NB4 (cell line): Measurements from ENCODE around the gene ASCL2.

Experiments
- DNase-seq: peaks from one replicate; pipeline ENCODE4 v3.0.0; 2010; ENCODE audit warnings: low read depth
- H3K4me3 ChIP-seq: one replicate; pipeline ENCODE4 v1.5.1; 2011; ENCODE audit warnings: mild to moderate bottlenecking, low read depth, low read length, moderate library complexity
- MYC ChIP-seq: IDR thresholded peaks from 2 replicates; pipeline ENCODE4 v1.6.1; 2011; ENCODE audit warnings: low read depth, low read length
- POLR2A ChIP-seq: IDR thresholded peaks from 2 replicates; pipeline ENCODE4 v1.6.1; 2011; ENCODE audit warnings: mild to moderate bottlenecking; ENCODE audit not compliant: insufficient read length; ENCODE audit errors: extremely low read depth
- TF ChIP-seq, protein P1 (sequence below): IDR thresholded peaks from one replicate; pipeline ENCODE4 v1.5.1; 2012; ENCODE audit warnings: low read depth, low read length
- TF ChIP-seq, protein P2 (sequence below): IDR thresholded peaks from 2 replicates; pipeline ENCODE4 v1.6.1; 2011; ENCODE audit warnings: low read depth, low read length

Gene ASCL2

DNA sequence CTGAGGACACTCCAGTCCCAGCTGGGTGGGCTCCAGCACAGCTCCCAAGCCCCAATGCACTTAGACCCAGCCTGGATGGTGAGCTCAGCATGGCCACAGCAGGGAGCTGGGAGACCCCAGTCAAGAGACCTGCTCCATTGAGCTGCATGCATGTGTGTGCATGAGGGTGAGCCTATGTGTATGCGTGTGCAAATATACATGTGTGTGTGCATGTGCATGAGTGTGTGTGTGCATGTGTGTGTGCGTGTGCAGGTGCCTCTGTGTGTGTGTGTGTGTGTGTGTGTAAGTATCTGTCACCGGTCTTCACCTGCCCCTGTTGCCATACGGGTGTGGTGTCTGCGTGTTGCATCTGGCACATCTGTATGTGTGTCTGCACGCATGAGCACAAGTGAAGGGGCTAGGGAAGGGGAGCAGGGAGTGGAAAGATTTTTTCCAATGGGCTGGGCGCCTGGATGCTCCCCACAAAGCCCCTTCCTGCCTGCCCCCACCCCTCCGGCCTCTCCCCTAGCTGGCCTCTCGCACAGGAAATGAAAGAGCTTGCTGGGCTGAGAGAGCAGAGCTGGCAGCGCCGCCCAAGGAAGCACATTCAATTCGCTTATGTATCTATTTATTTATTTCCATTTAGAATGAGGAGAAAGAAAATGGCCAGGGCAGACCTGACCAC lies 35.5 kb upstream of the ASCL2 start:
- no peak for TF ChIP-seq POLR2A
- no peak for TF ChIP-seq MYC
- TF ChIP-seq, protein P1, sequence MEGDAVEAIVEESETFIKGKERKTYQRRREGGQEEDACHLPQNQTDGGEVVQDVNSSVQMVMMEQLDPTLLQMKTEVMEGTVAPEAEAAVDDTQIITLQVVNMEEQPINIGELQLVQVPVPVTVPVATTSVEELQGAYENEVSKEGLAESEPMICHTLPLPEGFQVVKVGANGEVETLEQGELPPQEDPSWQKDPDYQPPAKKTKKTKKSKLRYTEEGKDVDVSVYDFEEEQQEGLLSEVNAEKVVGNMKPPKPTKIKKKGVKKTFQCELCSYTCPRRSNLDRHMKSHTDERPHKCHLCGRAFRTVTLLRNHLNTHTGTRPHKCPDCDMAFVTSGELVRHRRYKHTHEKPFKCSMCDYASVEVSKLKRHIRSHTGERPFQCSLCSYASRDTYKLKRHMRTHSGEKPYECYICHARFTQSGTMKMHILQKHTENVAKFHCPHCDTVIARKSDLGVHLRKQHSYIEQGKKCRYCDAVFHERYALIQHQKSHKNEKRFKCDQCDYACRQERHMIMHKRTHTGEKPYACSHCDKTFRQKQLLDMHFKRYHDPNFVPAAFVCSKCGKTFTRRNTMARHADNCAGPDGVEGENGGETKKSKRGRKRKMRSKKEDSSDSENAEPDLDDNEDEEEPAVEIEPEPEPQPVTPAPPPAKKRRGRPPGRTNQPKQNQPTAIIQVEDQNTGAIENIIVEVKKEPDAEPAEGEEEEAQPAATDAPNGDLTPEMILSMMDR = no peak
- TF ChIP-seq, protein P2, sequence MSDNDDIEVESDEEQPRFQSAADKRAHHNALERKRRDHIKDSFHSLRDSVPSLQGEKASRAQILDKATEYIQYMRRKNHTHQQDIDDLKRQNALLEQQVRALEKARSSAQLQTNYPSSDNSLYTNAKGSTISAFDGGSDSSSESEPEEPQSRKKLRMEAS = no peak
- H3K4me3 ChIP-seq = peak overlapping the region; percentile 56
- peak; percentile 51 for DNase-seq

DNA sequence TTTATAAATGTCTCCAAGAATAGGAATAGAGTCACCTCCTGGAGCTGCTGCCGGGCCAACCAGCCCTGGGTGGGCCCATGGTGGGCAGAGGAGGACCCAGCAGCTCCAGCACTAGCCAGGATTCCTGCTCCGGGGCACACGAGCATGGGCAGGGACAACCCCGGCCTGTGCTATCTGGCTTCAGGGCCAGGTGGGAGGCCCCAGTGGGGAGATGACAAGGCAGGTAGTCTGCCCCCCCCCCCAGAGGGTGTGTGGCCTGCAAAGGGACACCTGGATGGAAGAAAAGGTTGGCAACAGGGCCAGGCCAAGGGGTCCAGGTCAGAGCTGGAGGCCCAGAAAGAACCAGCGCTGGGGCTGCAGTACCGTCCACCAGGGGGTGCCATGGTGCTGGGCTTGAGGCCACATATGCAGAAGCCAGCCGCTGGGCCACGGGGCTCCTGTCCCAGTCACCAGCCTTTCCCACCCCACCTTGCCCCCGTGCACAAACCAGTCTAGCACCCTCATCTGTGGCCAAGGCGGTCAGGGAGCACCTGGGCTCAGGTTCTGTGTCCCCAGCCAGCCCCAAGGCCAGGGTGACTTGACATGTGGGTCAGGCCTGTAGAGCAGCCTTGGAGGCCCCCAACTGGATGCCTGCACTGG lies 34.9 kb upstream of the ASCL2 start:
- TF ChIP-seq, protein P2 = peak; percentile 53
- TF ChIP-seq MYC (peak; percentile 49; the same call in 1 of the 2 replicates), POLR2A (no peak)
- TF ChIP-seq, protein P1 = peak; percentile 78
- peak overlapping the region; percentile 56 for H3K4me3 ChIP-seq
- DNase-seq = peak; percentile 81

DNA sequence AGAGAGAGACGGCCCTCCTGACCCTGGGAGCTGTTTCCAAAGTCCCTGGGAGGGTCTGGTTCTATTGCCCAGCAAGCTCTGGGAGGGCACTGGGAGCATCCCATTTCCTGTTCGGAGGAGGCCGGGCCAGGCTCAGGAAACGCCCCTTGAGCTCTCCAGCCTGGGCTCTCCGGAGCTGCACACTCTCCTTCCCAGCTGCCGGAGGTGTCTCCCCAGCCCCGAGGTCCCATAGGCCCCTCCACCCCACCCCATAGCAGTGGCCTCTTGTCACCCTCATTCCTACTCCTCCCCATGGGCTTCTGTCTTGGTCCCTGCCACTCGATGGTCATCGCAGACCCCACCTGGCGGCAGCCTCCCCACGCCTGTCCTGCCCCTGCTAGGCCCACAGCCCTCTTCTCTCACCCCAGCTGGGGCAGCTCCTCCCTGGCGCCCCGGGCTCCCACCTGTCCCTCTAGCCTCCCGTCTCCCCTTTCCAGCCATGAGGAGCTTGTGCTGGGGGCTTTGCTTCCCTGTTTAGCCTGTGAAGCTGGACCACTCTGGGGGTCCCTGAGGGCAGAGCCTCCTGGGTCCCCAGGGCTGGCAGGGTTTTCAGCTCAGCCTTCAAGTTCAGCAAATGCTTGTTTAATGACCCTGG lies 34.2 kb upstream of the ASCL2 start:
- TF ChIP-seq POLR2A (no peak), MYC (no peak)
- TF ChIP-seq, protein P1 = no peak
- TF ChIP-seq, protein P2 = no peak
- no peak for DNase-seq
- H3K4me3 ChIP-seq = peak overlapping the region; percentile 76

DNA sequence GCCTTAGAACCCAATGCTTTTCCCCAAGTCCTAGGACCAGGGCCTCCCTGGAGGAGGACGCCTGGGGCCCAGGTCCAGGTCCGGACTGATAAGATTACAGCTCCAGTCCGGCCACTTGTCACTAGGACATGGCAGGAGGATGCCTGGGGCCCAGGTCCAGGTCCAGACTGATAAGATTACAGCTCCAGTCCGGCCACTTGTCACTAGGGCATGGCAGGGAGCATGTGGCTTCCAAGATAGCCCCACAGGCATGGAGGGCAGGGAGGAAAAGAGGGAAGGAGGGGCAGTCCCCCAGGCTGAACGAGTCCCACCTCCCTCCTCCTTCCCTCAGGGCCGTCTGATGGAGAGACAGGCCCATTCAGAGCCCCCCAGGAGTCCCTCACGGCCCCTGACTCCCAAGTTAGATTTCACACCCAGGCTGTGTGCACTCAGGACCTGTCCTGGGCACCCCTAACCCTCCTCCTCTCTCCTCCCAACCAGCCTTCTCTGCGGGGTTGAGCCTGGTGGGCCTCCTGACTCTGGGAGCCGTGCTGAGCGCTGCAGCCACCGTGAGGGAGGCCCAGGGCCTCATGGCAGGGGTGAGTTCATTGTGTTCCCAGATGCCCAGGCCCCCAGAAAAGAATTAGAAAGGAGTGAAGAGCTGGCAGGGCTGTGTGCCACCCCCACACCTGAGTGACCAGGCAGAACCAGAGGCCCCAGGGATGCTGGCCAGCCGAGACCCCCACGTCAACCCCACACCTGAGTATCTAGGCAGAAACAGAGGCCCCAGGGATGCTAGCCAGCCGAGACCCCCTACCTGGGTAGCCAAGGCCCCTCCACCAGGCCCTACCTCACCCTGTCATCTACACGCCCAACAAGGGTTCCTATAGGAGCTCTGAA lies 33.5 kb upstream of the ASCL2 start:
- peak; percentile 46 for DNase-seq
- peak overlapping the region; percentile 76 for H3K4me3 ChIP-seq
- TF ChIP-seq, protein P2 = no peak
- TF ChIP-seq POLR2A (no peak), MYC (no peak)
- TF ChIP-seq, protein P1 = no peak

DNA sequence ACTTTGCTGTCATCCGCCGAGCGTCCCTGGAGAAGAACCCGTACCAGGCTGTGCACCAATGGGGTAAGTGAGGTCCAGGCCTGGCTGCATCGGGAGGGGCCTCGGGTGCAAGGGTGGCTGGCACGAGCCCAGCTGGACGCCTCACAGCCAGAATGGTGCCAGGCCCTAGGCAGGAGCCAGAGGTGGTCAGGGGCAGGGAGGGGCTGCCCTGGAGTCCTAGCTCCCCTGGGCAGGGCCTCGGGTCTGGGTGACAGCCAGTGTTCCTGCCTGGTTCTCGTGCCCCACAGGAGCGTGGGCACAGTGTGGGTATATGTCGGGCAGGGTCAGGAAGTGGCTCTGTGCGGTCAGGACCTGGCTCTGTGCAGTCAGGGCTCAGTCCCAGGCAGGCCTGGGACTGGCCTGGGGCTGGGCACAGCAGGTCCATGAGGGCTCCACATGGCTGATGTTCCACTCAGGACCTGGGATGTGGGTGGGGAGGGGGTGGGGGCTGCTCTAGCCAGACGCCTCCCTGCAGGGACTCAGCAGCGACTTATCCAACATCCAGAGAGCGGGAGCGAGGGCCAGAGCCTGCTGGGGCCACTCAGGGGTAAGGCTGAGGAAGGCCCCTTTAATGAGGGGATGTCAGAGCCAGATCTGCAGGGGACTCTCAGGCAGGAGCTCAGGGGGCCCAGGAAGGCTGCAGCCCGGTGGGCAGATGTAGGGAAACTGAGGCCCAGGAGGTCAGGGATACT lies 32.7 kb upstream of the ASCL2 start:
- TF ChIP-seq, protein P2 = 0 out of 2 replicates have a peak, but pooled peaks have one; percentile 5
- TF ChIP-seq POLR2A = no peak
- peak overlapping the region; percentile 76 for H3K4me3 ChIP-seq
- peak; percentile 34 for DNase-seq
